Nephron (organoid): Measurements from ENCODE around the gene EEF1AKMT2.

Experiments used
- H3K27ac Mint-ChIP-seq, 3 experiments: 2 replicates each; pipeline ENCODE4 v1.8.0; 2020; ENCODE audit warnings: mixed read lengths in 3 of 3, mild to moderate bottlenecking in 2 of 3, moderate library complexity in 1 of 3
- H3K27me3 Mint-ChIP-seq: 2 replicates; pipeline ENCODE4 v1.8.0; 2021; ENCODE audit warnings: low read depth, mild to moderate bottlenecking, moderate library complexity, mixed read lengths
- H3K36me3 Mint-ChIP-seq: 2 replicates; pipeline ENCODE4 v1.8.0; 2020; ENCODE audit warnings: low read depth, mixed read lengths
- H3K4me1 Mint-ChIP-seq: 2 replicates; pipeline ENCODE4 v1.8.0; 2020; ENCODE audit warnings: mixed read lengths
- H3K4me3 Mint-ChIP-seq, 3 experiments: 2 replicates each; pipeline ENCODE4 v1.8.0; 2020; ENCODE audit warnings: mild to moderate bottlenecking in 3 of 3, mixed read lengths in 3 of 3, moderate library complexity in 2 of 3
- H3K9me3 Mint-ChIP-seq: 2 replicates; pipeline ENCODE4 v1.8.0; 2020; ENCODE audit warnings: mixed read lengths
- TF ChIP-seq, protein P1 (sequence below), 3 experiments: fragments of 200-600 bp; sonication (generic); IDR thresholded peaks; one replicate each; pipeline ENCODE4 v1.5.0; 2021; ENCODE audit warnings: antibody characterized with exemption in 3 of 3; ENCODE audit not compliant: unreplicated experiment in 3 of 3

The EEF1AKMT2 gene

DNA sequence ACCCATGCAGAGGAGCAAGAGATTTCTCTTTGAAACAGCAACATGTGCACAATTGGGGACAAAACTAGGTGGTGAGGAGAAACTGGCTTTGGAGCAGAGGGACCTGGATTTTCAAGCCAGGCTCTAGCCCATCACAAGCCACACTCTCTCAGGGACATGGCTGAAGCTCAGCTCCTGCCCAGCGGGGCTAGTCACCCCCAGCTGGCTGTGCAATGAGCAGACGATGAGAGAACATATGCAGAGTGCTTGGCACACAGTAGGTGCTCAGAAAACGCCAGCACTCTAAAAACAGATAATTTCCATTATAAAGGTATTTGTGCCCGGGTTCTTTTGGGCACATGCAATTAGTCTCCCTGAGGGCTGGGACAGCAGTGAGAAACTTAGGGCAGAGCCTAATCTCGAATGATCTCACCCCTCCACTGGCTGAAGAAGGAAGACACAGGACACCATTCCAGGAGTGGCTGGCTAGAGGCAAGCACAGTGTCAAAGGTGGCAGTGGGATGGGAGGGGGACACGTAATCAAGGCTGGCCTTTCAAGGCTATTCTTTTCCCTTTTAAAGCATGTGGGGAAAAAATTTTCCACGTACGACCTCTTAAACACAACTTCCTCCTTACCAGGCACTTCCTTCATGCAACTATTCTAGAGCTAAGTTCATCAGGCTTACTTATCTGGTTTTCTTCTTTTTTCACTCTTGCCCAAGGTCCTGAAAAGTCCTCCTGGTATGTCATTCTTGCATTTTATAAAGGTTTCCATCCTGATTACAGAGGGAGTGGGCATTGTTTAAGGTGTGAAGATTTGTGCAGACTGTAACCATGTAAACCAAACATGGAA, 62.6 kb downstream of the EEF1AKMT2 start:
- H3K27me3 Mint-ChIP-seq, result no peaks in the 10 kb centered on the region
- peaks cover 67% of the 10 kb centered on the region for H3K4me1 Mint-ChIP-seq
- peak overlapping the region in 1 of 3 experiments; percentile 23 for H3K4me3 Mint-ChIP-seq
- TF ChIP-seq, protein P1, sequence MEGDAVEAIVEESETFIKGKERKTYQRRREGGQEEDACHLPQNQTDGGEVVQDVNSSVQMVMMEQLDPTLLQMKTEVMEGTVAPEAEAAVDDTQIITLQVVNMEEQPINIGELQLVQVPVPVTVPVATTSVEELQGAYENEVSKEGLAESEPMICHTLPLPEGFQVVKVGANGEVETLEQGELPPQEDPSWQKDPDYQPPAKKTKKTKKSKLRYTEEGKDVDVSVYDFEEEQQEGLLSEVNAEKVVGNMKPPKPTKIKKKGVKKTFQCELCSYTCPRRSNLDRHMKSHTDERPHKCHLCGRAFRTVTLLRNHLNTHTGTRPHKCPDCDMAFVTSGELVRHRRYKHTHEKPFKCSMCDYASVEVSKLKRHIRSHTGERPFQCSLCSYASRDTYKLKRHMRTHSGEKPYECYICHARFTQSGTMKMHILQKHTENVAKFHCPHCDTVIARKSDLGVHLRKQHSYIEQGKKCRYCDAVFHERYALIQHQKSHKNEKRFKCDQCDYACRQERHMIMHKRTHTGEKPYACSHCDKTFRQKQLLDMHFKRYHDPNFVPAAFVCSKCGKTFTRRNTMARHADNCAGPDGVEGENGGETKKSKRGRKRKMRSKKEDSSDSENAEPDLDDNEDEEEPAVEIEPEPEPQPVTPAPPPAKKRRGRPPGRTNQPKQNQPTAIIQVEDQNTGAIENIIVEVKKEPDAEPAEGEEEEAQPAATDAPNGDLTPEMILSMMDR (IDR thresholded peaks at IDR 0.05; ENCODE audit: unreplicated experiment in 3 of 3), result no peak
- peak overlapping the region; percentile 53 to 72 (median 67) for H3K27ac Mint-ChIP-seq
- H3K36me3 Mint-ChIP-seq, result peaks cover 18% of the 10 kb centered on the region
- H3K9me3 Mint-ChIP-seq, result no peaks in the 10 kb centered on the region

DNA sequence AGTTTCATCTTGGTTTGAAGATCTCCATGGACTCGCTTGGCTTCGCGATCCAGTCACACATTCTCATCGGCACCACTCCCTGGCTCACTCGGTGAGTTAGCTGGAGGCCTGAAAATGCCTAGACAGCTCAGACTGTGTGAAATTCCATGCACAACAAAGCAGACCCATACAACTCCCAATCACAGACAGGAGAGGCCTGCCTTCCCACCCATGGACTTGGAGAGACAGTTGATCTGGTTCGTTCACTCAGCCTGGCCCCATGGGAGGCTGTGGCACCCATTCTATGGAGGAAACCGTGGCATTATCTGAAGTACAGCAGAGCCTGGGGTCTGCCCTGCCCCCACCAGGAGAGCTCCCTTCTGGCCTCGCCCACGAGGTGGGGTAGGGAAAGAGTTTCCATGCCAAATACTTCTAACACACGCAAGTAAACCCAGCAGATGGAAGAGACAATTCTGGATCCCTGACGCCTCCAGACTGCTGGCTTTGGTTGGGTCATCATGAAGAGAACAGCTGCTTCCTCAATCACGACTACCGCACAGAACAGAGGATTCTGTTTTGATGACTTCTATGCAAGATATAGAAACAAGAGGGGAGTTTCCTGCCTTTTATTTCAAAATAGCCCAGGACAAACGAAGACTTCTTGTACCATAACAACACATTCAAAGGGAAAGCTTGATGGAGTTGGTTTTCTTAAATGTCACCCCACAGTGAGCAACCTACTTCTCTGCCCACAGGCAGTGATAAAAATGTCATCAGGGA, 63.4 kb downstream of the EEF1AKMT2 start:
- Mint-ChIP-seq H3K4me1 (peaks cover 67% of the 10 kb centered on the region), H3K27ac (peak overlapping the region; percentile 53 to 72 (median 67)), H3K27me3 (no peaks in the 10 kb centered on the region), H3K9me3 (no peaks in the 10 kb centered on the region), H3K36me3 (peaks cover 18% of the 10 kb centered on the region), H3K4me3 (peak overlapping the region in 1 of 3 experiments; percentile 23)
- TF ChIP-seq, protein P1 (IDR thresholded peaks at IDR 0.05; ENCODE audit: unreplicated experiment in 3 of 3), result no peak

DNA sequence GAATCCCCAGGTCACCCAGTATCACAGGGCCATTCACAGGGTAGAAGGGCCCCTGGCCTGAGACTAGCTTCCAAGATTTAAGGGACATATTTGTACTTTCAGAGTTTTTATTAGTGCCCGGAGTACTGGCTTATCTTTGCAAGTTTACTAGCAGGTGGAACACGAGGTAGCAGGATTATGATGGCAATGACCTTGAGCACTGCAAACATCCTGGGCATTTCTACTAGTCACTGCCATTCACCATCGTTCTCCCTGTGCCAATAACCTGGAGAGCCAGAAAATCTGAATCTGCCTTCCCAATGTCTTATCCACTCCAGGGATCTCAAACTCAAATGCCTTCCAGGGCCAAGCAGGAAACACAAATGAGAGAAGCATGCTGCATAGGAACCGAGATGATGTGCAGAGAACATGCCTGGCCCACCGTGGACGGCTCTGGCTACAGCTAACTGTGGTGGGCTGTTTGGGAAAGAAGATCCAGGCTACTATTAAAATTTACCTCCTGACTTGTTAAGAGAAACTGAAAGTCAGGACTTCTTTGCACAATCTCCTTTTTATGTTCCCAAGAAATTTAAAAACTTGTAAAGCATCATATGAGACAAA, 64.2 kb downstream of the EEF1AKMT2 start:
- peak overlapping the region in 2 of 3 experiments; percentile 57 to 67 for H3K27ac Mint-ChIP-seq
- H3K27me3 Mint-ChIP-seq, result no peaks in the 10 kb centered on the region
- no peak overlapping the region for H3K4me3 Mint-ChIP-seq
- peaks cover 12% of the 10 kb centered on the region for H3K36me3 Mint-ChIP-seq
- H3K4me1 Mint-ChIP-seq, result peaks cover 68% of the 10 kb centered on the region
- H3K9me3 Mint-ChIP-seq, result no peaks in the 10 kb centered on the region
- TF ChIP-seq, protein P1 (IDR thresholded peaks at IDR 0.05; ENCODE audit: unreplicated experiment in 3 of 3), result no peak

DNA sequence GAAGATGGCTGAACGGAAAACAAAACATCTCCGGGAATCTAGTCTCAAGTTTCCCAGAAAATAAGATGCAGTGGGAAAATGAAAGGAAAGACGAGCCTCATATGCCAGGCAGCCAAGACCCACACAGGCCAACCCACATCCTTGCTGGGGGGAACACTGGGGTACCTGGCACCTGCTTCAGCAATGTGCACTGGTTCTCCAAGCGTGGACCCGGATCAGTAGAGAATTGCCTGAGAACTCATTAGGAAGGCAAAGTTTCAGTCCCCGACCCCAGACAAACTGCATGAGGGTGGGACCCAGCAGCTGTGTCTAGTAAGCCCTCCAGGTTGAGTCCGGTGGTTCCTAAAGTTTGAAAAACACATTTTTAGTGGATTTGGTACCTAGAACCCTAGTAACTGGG, 65.9 kb downstream of the EEF1AKMT2 start:
- H3K4me3 Mint-ChIP-seq, result no peak overlapping the region
- H3K27me3 Mint-ChIP-seq, result no peaks in the 10 kb centered on the region
- no peaks in the 10 kb centered on the region for H3K9me3 Mint-ChIP-seq
- H3K36me3 Mint-ChIP-seq, result peaks cover 9% of the 10 kb centered on the region
- H3K27ac Mint-ChIP-seq, result no peak overlapping the region
- peaks cover 80% of the 10 kb centered on the region for H3K4me1 Mint-ChIP-seq
- TF ChIP-seq, protein P1 (IDR thresholded peaks at IDR 0.05; ENCODE audit: unreplicated experiment in 3 of 3), result no peak

DNA sequence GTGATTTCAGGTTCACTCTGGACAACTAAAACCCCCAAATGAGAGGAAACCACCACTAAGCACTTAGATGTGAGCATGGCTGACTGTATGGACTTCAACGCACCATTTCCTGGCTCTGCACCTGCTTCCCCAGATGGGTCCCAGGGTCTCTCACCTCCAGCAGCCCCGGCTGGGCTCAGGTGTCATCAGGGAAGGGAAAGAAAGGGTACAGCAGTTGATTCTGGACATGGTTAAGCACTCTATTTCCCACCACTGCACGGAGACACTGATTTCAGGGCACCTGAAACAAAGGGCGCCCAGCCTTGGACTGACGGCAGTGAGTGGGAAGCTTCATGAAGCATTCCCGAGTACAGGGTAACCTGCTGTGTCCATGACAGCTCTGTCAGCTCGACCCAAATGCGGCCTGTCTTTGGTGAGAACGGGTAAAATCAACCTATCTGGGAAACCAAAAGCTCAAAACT, 66.5 kb downstream of the EEF1AKMT2 start:
- TF ChIP-seq, protein P1 (IDR thresholded peaks at IDR 0.05; ENCODE audit: unreplicated experiment in 3 of 3), result no peak
- Mint-ChIP-seq H3K36me3 (peaks cover 7% of the 10 kb centered on the region), H3K27me3 (no peaks in the 10 kb centered on the region), H3K4me1 (peaks cover 84% of the 10 kb centered on the region), H3K4me3 (no peak overlapping the region), H3K27ac (peak overlapping the region in 1 of 3 experiments; percentile 49), H3K9me3 (no peaks in the 10 kb centered on the region)
